GM18873 (cell line): ENCODE results near the gene GREM1.

Experiments
- ATAC-seq: cut with Tn5 transposase; IDR thresholded peaks from one replicate; pipeline ENCODE4 v1.9.1; 2021; ENCODE audit warnings: mild to moderate bottlenecking, moderate library complexity, moderate number of reproducible peaks; ENCODE audit not compliant: unreplicated experiment, low FRiP score

Gene GREM1

GRCh38 chr15:32729700-32730395, 12.0 kb downstream of the GREM1 start:
- ATAC-seq = no peak

- ATAC-seq = no peak
Measured at GRCh38 chr15:32730677-32731654, 13.2 kb downstream of the GREM1 start.

DNA sequence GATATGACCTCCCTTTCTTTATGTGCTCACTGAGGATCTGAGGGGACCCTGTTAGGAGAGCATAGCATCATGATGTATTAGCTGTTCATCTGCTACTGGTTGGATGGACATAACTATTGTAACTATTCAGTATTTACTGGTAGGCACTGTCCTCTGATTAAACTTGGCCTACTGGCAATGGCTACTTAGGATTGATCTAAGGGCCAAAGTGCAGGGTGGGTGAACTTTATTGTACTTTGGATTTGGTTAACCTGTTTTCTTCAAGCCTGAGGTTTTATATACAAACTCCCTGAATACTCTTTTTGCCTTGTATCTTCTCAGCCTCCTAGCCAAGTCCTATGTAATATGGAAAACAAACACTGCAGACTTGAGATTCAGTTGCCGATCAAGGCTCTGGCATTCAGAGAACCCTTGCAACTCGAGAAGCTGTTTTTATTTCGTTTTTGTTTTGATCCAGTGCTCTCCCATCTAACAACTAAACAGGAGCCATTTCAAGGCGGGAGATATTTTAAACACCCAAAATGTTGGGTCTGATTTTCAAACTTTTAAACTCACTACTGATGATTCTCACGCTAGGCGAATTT, 14.9 kb downstream of the GREM1 start:
- ATAC-seq = no peak

DNA sequence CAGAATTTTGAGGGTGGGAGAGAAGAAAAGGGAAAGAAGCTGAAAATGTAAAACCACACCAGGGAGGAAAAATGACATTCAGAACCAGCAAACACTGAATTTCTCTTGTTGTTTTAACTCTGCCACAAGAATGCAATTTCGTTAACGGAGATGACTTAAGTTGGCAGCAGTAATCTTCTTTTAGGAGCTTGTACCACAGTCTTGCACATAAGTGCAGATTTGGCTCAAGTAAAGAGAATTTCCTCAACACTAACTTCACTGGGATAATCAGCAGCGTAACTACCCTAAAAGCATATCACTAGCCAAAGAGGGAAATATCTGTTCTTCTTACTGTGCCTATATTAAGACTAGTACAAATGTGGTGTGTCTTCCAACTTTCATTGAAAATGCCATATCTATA, 15.5 kb downstream of the GREM1 start:
- ATAC-seq = no peak

- no peak for ATAC-seq
Measured at GRCh38 chr15:32735989-32736700, 18.3 kb downstream of the GREM1 start.

DNA sequence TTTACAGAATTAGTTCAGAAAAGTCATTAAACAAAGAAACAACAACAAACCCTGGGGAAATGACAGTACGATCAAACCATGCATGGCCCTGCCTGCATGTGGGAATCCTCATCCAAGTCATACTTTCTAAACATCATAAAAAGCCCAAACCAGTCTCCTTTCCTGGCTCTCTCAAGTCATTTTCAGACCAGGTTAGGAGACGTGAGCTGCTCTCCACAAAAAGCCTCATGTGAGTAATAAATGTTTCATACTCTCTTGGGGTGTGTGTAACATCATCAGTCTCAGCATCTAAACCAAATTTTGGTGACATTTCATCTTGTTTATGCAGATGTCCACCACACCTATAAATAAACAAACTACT, 18.9 kb downstream of the GREM1 start:
- ATAC-seq = no peak

DNA sequence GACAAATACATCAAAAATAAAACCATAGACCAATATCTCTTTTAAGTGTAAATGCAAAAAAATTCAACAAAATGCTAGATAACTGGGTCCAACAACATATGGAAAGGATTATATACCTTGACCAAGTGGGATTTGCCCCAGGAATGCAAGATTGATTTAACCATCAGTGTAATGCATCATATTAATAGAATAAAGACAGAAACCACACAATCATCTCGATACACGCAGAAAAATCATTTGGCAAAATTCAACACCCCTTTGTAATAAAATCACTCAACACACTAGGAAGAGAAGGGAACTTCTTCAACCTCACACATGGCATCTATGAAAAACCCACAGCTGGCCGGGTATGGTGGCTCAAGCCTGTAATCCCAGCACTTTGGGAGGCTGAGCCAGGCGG, 19.5 kb downstream of the GREM1 start:
- ATAC-seq = no peak

DNA sequence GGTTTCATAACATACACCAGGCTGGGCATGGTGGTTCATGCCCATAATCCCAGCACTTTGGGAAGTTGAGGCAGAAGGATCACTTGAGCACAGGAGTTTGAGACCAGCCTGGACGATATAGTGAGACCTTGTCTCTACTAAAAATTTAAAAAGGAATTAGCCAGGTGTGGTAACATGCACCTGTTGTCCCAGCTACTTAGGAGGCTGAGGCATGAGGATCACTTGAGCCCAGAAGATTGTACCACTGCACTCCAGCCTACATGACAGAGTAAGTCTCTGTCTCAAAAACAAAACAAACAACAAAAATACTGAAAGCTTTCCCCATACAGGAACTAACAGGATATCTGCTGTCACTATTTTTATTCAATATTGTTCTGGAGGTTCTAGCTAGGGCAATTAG, 20.9 kb downstream of the GREM1 start:
- ATAC-seq = no peak

DNA sequence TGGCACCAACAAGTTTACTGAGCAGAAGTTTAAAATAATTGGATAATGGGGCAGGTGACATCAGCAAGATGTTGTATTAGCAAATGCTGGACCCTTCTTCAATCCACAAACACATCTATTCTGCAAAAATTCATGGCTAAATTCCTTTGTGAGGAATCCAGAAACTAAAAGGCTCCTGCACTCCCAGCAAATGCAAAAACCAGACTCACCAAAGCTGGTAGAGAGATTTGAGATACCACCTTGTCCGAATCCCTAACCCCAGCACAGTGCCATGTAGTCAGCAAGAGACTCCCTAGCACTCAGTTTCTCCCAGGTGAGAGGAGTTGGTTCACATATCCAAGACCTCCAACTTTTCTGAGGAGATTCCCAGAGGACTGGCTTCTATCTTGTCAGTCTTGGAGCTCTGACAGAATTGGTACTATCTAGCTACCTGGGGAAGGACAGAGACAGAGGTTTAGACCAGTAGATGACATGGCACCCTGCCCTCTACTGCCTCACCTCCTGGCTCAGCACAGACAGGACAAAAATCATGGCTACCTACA, 21.8 kb downstream of the GREM1 start:
- ATAC-seq = no peak

GRCh38 chr15:32743411-32744140, 25.8 kb downstream of the GREM1 start:
- ATAC-seq = no peak

GRCh38 chr15:32746116-32746857, 28.5 kb downstream of the GREM1 start:
- no peak for ATAC-seq

DNA sequence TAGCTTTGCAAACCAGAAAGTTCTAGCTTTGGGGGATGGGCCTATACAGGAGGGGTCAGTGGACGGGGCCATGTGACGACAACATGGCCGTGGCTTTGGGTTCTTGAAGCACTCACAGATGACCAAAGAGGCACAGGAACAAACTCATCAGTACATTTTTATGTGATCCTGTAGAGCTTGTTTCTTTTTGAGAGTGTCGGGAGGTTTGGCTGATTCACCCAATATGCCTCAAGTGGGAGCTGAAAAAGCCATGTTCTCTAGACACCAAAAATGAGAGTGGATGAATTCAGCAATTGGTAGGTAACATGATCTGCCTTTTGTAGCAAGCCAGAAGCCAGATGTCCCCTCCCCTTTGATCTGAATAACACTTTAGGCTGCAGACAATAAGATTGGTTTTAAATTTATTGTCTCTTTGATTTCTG, 30.1 kb downstream of the GREM1 start:
- ATAC-seq = no peak

GRCh38 chr15:32750979-32751378, 33.2 kb downstream of the GREM1 start:
- no peak for ATAC-seq

- ATAC-seq = no peak
Measured at GRCh38 chr15:32757426-32757825, 39.6 kb downstream of the GREM1 start.

DNA sequence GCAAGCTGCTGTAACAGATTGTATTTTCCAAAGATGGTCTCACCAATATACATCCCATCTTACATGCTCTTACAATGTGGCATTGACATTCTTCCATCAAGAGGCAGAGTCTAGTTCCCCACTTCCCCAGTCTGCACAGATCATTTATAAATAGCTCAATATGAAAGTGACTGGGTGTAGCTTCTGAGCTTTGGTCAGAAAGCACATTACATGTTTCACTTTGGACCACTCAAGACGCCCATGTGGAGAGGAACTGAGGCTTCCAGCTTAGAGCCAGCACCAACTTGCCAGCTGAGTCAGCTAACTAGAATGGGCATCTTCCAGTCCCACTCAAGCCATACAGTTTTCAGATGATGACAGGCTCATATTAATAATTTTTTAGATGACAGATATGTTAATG, 45.5 kb downstream of the GREM1 start:
- no peak for ATAC-seq

DNA sequence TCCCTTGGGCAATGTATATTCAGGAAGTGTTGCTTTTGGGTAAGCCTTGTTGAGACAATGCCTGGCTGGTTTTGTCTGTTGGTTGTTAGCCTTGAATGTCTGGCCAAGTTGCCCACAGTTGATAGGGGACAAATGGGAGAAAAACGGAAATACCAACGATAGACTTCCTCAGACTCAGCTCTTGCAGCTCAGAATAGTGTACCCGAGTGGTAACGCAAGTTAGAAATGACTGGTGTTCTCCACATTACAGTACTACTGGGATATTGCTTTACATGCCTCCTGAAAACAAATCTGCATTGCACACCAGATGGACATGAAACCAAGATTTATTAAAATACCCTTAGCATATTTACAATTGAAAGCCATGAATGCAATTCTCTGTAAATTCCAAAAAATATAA, 47.4 kb downstream of the GREM1 start:
- ATAC-seq = no peak

GRCh38 chr15:32766101-32766500, 48.3 kb downstream of the GREM1 start:
- no peak for ATAC-seq

DNA sequence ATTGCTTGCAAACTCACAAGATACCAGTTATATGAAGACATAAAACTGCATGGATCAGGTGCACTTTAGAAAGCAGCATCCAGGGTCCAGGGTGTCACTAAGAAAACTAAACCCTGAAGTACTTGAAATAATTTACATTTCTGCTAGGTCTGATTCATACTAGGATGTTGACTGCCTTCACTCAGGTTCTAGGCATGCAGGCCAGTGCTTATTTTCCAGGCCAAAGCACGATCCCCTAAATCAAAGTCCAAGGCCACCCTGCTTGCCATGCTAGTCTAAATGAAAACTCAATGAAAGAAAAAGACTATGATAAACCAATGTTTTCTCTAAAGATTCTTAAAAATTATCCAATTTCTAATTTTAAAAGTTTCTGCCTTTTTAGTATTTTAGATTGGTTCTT, 49.4 kb downstream of the GREM1 start:
- no peak for ATAC-seq

GRCh38 chr15:32774022-32774421, 56.2 kb downstream of the GREM1 start:
- no peak for ATAC-seq
